NCI-H128 (cell line): ENCODE results near the gene SORL1-AS1.

Source experiments
- DNase-seq: peaks from one replicate; lab custom pipeline; 2025; ENCODE audit not compliant: unreplicated experiment; lab: John Stamatoyannopoulos, UW

The SORL1-AS1 gene

GRCh38 chr11:121394785-121395184, 58.0 kb downstream of the SORL1-AS1 start:
- no peak for DNase-seq

GRCh38 chr11:121393855-121394254, 58.9 kb downstream of the SORL1-AS1 start:
- DNase-seq: no peak

- DNase-seq: no peak
Observed at GRCh38 chr11:121391914-121392313, 60.9 kb downstream of the SORL1-AS1 start.

GRCh38 chr11:121389651-121390050, 63.1 kb downstream of the SORL1-AS1 start:
- DNase-seq: no peak
